HG03097 (cell line): ENCODE data around the gene PHF19.
A peak's percentile ranks its signal among the peaks of the same experiment; 100 is the strongest.

Source experiments
- ATAC-seq: cut with Tn5 transposase; IDR thresholded peaks from one replicate; pipeline ENCODE4 v1.9.1; 2021; ENCODE audit not compliant: unreplicated experiment, low FRiP score

PHF19 gene

DNA sequence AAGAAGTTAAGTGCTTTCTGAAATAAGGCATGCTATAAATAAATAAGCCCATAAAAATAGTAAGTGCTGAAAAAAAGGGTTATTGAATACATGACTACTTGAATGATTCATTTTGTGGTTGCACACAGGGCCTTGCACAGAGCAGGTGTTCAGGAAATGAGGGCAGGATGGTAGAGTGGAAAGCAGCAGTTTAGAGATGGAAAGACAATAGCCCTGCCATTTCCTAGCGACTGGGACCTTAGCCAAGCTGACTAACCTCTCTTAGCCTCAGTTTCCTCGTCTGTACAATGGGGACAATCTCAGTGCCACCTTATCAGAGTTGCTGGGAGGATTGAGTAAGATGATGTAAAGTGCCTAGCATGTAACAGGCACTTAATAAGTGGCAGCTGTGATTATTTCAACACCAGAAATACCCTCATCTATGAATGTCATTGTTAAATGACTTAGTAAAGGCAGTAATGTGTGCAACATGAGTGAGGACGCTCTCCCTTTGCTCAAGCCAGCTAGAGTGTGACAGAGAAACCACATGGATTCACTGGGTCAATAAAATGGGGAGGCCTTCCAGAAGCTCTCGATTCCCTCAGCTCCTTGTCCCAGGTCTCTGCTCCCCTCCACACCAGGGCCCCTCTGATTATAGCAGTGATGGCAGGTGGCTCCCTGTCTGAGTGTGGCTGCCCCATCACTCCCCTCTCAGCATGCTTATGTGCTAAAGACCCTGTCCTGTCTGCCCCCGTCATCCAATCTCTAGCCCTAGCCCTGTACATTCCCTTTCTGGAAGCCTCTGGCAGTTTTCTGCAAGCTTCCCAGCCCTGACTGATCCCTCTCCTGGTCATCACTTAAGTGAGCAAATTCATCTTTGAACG lies 16.0 kb upstream of the PHF19 start:
- peak; percentile 58 for ATAC-seq

DNA sequence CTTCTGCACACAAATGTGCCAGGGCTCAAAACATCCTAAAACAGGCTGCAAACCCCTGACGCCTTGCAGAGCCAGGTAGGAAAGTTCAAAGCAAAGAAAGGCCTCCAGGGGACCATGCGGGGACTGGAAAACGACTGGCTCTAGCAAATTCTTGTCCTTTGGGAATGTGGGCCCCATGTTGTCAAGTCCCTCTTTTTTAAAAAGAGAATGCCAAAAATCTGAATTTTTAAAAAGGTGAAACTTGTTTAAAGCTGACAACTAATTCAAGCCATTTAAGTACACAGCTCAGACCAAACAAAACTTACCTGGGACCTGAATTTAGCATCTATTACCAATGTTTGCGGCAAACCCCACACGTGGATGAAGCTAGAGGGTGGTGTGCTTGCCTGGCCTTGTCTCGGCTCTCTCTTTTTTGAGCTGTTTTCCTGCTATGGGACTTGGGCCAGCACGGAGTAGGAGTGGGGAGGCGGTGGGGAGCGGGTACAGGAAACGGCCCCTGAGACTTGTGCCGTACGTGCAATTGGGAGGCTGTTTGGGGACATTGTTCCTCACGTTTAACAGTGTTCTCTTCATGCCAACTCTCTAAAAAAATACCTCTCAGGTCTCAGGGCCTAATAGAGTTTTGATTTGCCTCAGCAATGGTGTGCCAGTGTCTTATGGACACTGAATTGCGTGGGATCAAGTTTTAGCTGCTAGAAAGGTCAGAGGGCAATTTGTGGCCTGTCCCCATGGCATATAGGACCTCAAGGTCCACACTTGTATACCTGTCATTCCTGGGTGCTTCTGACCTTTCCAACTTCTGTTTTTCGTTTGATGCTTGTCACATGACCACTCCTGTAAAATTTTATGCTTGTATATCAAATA lies 15.1 kb upstream of the PHF19 start:
- peak; percentile 24 for ATAC-seq

DNA sequence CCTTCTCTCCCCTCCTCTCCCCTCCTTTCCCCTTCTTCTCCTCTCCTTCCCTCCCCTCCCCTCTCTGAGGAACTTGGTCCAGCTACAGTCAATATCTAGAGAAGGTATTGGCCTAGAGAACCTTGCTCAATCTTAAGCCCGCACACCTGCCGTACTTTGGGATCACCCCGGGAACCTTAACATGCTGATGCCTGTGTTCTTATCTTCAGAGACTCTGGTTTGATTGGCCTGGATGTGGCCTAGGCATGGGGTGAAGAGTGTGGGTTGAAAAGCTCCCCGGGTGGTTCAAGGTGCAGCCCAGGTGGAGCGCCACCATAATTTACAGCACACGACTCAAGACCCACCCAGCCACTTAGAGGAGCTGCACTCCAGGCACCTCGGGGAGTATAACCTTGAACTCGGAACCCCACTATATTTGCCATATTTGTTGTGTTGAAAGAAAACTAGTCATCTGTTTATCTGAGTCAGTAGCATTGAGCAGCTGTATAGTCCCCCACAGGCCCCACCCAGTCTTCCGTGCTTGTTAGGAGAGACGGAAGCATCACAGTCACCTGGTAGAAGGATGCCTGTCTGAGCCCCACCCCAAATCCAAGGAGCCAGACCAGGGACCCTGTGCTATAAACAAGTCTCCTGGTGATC lies 14.4 kb upstream of the PHF19 start:
- no peak for ATAC-seq

DNA sequence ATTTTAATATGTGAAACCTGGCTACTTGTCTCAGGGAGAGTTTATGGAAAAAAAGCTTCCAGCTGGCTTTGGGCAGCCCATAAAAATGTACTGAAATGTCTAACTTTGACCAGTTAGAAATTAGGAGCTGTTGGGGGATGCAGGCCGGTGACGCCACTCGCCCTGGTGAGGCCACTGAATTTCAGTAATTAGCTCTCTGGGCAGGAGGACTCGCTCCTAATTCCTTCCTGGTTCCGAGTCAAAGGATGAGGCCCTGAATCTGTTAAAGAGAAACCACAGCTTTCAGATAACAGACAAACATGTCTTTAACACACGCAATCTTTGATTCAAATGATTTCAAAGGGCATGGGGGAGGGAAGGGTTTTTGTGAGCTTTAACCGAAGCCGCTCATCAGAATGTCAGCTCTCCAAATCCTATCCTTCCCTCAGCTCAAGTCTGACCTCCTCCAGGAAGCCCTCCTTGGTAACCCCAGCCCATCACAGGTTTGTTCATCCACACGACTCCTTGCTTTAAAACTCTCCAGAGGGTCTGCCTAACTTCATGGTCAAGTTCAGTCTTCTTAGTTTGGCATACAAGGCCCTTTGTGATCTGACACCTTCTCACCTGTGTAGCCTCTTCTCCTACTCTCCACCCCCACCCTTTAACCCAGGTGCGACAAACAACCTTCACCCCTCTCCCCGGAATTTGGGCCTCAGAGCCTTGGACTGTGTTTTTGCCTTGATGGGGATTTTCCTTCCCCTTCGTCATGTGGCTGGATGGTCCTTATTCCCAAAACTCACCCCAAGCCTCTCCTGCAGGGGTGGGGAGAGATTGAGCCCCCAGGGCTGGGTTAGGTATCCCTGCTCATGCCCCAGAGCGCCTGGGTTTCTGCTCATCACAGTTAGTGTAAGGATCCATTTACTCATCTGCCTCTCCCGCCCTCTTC lies 13.6 kb upstream of the PHF19 start:
- ATAC-seq: no peak

DNA sequence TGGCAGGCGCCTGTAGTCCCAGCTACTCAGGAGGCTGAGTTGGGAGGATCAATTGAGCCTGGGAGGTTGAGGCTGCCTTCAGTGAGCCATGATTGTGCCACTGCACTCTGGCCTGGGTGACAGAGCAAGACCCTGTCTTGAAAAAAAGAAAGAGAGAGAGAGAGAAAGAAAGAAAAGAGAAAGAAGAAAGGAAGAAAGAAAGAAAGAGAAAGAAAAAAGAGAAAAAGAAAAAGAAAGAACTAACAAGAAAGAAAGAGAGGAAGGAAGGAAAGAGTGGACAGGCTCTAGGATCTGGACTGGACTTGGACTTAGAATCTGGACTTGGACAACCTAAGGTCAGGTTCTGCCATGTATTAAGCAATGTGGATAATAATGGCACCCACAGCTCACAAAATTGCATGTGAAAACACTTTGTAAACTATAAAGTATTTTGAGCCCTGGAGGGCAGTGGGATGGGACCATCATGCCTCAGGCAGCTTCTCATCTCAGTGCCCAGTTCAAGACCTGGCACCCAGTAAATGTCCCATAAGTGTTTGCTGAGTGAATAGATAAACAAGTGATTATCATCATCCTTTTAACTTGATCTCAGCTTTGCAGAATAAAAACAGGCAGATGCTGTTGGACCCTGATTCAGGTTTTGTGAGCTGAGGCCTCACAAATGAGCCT lies 12.8 kb upstream of the PHF19 start:
- no peak for ATAC-seq

DNA sequence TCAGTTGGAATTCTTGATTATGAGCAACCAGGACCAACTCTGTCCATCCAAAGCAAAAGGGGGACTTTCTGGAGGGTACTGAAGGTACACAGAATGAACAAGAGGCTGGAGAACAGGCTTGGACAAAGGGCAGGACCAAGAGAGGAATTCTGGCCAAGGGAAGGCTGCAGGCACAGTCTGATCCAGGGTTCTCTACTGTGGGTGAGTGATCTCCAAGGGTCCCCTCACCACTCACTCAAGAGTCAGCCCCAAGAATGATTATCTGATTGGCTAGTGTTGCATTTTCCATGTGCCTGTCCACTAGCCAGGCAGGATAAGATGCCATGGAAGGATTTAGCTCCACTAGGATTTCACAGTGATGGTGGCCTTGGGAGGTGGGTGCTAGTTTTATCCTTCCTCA lies 11.6 kb upstream of the PHF19 start:
- no peak for ATAC-seq

DNA sequence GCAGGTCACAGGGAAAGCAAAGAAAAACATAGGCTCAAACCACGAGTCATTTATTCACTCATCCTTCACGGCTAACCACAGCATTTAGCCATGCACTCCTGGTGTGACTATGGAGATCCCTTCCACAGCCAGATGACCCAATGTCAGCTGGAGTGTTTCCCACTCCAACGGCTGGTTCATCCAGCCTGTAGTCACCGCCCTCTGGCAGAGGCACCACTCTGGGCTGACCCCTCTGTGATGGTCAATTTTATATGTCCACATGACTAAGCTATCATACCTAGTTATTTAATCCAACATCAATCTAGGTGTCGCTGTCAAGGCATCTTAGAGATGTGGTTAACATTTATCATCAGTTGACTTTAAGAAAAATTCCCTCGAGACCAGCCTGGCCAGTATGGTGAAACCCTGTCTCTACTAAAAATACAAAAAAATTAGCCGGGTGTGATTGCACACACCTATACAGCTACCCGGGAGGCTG lies 9.5 kb upstream of the PHF19 start:
- ATAC-seq: no peak

DNA sequence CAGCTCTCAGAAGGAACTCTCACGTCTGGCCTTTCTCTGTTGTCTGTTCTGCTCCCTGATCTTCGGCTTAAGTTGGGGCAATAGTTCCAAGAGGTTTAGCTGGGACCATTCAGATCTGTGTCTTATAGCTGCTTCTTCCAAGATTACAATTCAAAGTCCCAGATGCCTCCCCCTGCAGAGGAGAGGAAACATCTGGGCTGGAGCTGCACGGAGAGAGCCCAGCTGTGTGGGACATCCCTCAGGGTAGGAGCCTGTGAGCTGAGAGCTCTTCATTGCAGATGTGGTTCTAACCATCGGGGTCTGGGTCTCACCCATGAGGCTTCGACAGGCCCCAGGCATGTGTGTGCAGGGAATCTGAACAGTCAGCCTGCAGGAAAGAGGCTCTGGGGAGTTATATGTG lies 9.0 kb upstream of the PHF19 start:
- ATAC-seq: no peak

DNA sequence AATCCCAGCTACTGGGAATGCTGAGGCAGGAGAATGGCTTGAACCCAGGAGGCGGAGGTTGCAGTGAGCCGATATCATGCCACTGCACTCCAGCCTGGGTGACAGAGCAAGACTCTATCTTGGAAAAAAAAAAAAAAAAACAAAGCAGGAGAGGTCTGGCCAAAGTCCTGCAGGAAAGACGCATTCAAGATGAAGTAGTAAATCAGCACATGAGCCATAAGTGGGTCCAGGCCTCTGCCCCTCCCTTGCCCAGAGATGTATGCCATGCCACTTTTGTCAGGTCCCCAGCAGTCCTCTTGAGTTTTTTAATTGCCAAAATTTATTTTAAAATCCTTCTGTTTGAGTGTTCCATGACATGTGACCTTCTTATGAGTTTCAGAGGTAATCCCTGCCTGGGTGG lies 8.5 kb upstream of the PHF19 start:
- ATAC-seq: no peak

DNA sequence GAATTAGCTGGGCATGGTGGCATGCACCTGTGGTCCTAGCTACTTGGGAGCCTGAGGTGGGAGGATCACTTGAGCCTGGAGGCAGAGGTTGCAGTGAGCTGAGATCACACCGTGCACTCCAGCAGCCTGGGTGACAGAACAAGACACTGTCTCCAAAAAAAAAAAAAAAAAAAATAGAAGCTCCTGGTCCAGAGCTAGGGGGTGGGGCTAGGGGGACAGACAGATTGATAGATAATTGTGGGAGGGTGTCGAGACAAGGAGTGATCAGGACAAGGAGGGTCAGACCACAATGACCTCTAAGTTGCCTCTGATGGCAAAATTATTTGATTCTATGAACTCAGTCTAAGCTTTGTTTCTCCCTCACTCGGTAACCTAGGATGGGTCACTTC lies 6.6 kb upstream of the PHF19 start:
- no peak for ATAC-seq

DNA sequence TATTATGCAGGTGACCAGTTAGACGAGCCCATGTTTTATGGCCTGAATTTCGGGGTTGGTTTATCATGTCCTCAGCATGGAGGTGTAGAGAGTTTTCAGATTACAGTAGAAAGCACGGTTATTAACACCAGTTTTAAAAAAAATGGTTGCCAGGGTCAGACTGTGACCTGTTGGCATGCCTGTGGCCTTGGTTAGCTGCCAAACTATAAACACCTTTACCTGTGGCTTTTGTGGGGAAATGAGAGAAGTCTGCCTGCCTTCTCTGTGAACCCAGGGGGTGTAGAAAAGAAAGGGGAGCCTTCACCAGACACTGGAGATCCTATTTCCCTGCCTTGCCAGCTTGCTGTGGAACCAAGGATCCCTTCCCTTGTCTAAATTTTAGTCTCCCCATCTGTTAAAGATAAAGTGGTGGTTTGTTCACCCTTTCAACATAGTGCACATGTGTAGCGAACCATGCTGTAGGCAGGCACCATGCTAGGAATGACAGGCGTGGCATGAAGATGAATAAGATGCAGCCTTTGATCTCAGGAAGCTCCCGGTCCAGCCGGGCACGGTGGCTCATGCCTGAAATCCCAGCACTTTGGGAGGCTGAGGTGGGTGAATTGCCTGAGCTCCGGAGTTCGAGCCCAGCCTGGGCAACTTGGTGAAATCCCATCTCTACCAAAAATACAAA lies 6.1 kb upstream of the PHF19 start:
- ATAC-seq: no peak

DNA sequence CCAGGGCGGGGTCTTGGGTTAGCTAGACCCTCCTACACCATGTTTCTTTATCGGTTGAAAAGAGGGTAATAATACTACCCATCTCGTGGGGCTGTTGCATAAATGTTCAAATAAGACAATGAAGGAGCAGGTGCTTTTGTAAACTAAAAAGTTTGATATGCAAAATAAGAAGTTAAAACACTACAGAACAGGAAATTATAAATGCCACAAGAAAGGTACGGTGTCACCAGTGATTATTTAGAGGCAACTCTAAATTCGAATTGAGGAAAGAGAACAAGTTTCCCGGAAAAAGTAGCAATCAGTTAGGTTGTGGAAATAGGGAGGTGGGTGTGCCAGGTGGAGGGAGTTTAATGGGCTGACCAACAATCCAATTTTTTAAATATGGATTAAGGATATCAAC lies 2.5 kb upstream of the PHF19 start:
- no peak for ATAC-seq

DNA sequence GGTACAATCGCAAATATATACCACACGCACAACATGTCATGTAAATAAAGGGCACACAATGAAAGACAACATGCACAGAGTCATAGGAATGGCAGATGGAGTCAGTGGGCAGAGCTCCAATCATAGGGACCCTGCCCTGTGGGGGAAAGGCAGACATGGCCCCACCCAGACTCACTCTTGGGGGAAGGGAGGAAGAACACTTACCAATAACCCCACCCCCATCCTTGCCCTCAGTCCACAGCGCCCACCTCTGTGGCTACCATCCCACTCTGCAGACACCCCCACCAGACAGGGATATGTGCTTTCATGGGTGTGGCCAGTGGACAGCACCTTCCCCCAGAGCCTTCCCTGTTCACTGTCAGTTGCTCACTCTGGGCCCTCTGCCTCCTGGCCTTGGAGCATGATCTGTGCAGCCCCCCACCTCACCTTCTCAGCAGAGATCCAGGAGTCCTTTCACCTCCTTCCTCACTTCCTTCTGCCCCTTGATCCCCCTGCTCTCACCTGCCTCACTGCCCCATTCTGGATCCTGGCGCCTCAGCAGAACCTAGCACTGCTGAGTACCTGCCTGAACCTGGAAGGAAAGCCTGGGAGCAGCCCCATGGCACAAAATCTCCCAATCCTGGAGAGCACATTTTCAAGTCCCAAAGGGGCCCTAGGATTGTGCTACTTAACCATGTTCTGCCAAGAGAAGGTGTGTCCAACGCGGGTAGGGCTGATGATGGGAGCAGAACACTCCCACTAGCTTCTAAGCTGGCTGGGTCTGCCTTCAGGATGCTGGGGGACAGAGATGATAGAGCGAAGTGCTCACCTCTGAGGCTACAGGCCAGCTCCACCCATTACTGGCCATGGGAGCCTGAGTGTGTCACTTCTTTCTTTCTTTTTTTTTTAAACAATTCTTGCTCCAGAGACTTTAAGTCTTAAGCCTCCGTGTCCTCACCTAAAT lies 1.5 kb upstream of the PHF19 start:
- no peak for ATAC-seq

DNA sequence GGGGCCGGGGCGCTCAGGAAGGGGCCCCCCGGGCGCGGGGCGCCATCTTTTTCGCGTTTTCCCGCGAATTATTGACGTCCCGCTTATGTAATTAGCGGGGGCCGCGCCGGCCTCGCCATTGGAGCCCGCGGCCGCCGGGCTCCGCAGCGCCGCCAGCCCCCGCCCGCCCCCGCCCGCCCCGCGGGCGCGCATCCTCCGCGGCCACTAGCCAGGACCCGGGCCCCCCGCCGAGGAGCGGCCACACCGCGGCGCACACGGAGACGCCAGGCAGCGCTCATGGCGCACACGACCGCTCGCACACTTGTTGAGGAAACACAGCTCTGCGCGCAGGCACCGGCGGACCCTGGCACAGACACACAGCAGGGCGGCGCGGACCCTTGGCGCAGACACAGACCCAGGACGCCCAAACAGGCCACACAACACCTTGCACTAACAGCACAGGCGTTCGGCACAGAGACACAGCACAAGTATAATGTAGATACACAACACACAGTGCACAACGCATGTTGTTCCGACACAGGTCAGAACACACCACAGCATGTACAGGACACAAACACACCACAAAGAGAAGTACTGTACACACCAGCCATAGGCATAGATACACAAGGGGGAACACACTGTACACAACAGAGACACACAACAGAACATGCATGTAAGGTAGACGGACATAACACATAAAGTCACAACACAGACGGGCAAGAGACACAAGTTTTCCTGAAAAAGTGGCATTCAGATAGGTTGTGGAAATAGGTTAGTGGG lies 467 bp upstream of the PHF19 start:
- ATAC-seq: peak; percentile 34

DNA sequence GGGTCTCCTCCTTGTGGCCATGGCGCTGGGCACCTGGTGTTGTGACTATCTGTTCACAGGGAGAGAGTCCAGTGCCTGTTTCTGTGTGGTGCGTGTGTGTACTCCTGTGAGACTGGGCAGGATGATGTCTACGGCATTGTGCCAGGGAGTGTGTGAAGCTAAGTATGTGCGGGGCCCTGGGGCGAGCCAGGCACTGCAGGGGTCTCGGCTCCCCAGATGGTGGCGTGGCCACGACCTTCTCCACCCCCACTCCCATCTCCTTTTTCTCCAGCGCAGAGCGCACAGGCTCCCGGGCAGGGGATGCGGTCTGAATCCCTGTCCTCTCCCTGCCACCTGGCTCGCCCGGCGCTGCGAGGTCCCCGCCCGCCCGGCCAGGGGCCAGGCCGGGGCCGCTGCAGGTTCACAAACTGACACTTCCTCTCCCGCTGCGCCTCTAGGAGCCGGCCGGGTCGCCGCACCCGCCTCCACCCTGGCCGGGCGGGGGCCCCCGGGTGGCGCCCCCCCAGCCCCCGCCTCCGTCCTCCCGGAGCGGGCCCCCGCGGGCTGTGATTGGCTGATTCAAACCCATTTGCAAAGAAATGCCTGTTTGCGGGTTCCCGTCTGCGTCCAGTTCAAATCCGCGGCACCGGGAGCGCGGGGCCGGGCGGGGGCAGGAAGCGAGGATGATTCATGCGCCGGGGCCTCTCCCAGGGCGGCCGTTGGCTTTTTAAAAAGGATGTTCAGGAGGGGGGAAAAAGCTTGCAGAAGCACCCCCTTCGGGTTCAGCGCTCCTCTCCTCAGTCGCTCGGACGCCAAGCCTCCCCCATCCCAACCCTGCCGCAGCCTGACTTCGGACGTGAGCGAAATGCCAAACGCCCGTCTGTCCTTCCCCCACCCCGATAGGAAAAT lies 790 bp downstream of the PHF19 start:
- ATAC-seq: peak; percentile 46

DNA sequence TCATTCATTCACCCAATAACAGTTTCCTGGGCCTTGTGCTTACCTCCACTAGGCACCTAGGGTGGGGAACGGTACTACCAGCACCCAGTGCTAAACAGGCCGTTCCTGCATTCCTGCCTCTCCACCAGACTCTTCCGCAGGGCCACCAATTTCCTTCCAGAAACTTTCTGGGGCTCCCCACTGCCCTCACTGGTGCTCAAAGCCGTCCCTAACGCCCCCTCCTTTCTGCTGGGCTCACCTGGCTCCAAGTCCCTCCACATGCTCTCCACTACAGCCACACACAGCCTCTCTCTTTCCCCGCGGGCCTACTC lies 1.4 kb downstream of the PHF19 start:
- ATAC-seq: no peak

DNA sequence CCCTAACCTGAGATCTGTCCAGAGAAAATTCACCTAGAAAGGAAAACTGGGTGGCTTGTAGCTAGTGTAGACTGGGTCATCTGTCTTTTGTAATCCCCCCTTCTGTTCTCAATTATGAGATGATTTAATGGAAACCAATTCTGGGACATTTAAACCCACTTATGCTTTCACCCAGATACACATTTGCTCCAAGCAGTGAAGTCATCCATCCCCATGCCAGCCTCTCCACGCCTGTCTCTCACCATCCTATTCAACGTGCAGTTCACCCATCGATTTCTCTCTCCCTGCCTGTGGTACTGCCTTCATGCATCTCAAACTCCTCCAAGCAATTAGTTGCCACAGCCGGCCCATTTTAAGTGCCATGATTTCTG lies 1.8 kb downstream of the PHF19 start:
- ATAC-seq: no peak
